ENCODE results near the gene RBM25.
A peak's percentile ranks its signal among the peaks of the same experiment; 100 is the strongest.
"Not testable (repeated sequence)": the region's sequence is repeated elsewhere in the genome, so short reads cannot be mapped to it uniquely, and the experiment has no call there.

RBM25 gene

GRCh38 chr14:73168691-73169090, 110.4 kb downstream of the RBM25 start:
- DNase-seq (ENCODE audit: low spot score), result no peak

GRCh38 chr14:73169855-73170254, 111.5 kb downstream of the RBM25 start:
- DNase-seq (ENCODE audit: low spot score), result not testable (repeated sequence)

GRCh38 chr14:73170686-73171085, 112.4 kb downstream of the RBM25 start:
- DNase-seq (ENCODE audit: low spot score), result no peak

GRCh38 chr14:73172500-73172899, 114.2 kb downstream of the RBM25 start:
- DNase-seq (ENCODE audit: low spot score), result no peak

- peak; percentile 29 for DNase-seq (ENCODE audit: low spot score)
These were observed 114.9 kb downstream of the RBM25 start for GRCh38 chr14:73173092-73173735.

Data from activated CD4-positive, alpha-beta T cell treated with anti-CD3 and anti-CD28 coated beads, Interleukin-2, Interleukin-4, amounts not matched to agents 100 ng/mL and 50 ng/mL, durations not matched to agents 16 hours and 8 hours (primary cell).